ENCODE results near the gene ITGBL1. TPM values are rescaled to one million over a fixed set of nuclear protein-coding genes. Genes with fewer than 3 reads are reported as not detected.

The ITGBL1 gene
- total and polyA plus RNA-seq, 2 experiments from 2014 or later = 0.29 TPM; not detected in 1

GRCh38 chr13:101691341-101691860 is 238.9 kb downstream of the ITGBL1 start:
- DNase-seq (ENCODE audit: low spot score) = no peak
- Histone ChIP-seq H3K4me2 (no peak overlapping the region), H3K36me3 (ENCODE audit: insufficient read depth) (no peaks in the 10 kb centered on the region), H3K4me1 (ENCODE audit: insufficient read depth) (no peaks in the 10 kb centered on the region), H3K4me3 (no peak overlapping the region), H3K9me2 (ENCODE audit: insufficient read depth) (0 out of 2 replicates have a peak, but pooled peaks cover 2% of the 10 kb centered on the region), H3K27me3 (ENCODE audit: insufficient read depth) (no peaks in the 10 kb centered on the region), H3F3A (replicated peaks; ENCODE audit: low read depth) (no peaks in the 10 kb centered on the region), H3K79me2 (replicated peaks; ENCODE audit: insufficient read depth) (no peaks in the 10 kb centered on the region), H4K20me1 (replicated peaks; ENCODE audit: insufficient read depth) (no peaks in the 10 kb centered on the region), H3K27ac (ENCODE audit: low read depth) (no peak overlapping the region), H2AFZ (no peak overlapping the region)
- Mint-ChIP-seq H3K4me3 (no peak overlapping the region), H3K9me3 (no peaks in the 10 kb centered on the region), H3K4me1 (no peaks in the 10 kb centered on the region), H3K27me3 (ENCODE audit: insufficient read depth, low read depth, poor library complexity) (no peaks in the 10 kb centered on the region), H3K36me3 (ENCODE audit: low read depth) (no peaks in the 10 kb centered on the region), H3K27ac (no peak overlapping the region)
- ATAC-seq = no peak
- no peak for TF ChIP-seq POLR2AphosphoS5 (IDR thresholded peaks at IDR 0.05; ENCODE audit: low read depth)
- no peak for TF ChIP-seq REST (IDR thresholded peaks at IDR 0.05; ENCODE audit: unreplicated experiment)
- TF ChIP-seq ZNF462 (CRISPR knock-in tag; IDR thresholded peaks at IDR 0.05) = no peak
- TF ChIP-seq EZH2phosphoT487 (IDR thresholded peaks at IDR 0.05; ENCODE audit: unreplicated experiment) = no peak
- no peak for TF ChIP-seq NANOG (IDR thresholded peaks at IDR 0.05; ENCODE audit: borderline replicate concordance)
- TF ChIP-seq CTCF (conservative IDR thresholded peaks at IDR 0.05; ENCODE audit: low read depth in 2 of 2) = no peak
- TF ChIP-seq ETS1 (IDR thresholded peaks at IDR 0.05) = no peak
- no peak for TF ChIP-seq STAT1 (IDR thresholded peaks at IDR 0.05; ENCODE audit: unreplicated experiment)
- no peak for TF ChIP-seq ZNF114 (CRISPR knock-in tag; IDR thresholded peaks at IDR 0.05)
- TF ChIP-seq ZNF331 (CRISPR knock-in tag; IDR thresholded peaks at IDR 0.05; ENCODE audit: low read depth) = no peak
- no peak for TF ChIP-seq EZH2 (IDR thresholded peaks at IDR 0.05; ENCODE audit: low read depth, unreplicated experiment)

All from GM23338 (cell line).